HG03060 (cell line): Measurements from ENCODE around the gene PDLIM5.
"Not testable (repeated sequence)": the region's sequence is repeated elsewhere in the genome, so short reads cannot be mapped to it uniquely, and the experiment has no call there.

Experiments
- ATAC-seq: cut with Tn5 transposase; IDR thresholded peaks from one replicate; pipeline ENCODE4 v1.9.1; 2021; ENCODE audit warnings: low read depth, moderate number of reproducible peaks; ENCODE audit not compliant: unreplicated experiment

PDLIM5 gene

DNA sequence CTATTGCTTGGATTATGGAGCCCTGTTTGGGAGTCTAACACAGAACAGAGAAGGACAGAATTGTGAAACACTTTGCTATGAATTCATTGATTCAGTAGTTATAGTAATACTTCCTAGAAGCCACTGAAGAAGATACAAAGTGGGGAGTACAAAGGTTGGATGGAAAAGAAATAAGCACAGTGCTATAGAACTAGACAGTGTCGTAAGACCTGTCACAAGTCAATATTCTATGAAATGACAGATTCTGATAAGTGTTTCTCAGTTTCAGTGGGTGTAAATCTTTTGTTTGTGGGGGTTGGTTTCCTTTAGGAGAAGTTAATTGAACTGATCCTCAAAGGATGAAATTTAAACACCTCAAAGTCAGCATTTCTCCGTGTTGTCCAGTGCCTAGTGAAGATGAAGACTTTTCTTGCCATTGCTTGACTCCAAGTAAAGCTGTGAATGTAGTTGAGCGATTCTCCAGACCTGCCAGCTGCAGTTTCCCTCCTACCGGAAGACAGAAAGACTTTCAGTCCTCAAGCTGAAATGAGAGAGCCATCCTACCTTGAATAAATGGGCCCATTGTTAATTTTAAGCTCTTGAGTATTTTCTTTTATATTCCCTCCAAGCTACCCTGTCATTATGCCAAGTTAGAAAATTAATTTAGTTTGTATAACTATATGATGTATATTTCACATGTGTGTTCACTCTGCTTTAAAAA is 7.9 kb downstream of the PDLIM5 start:
- no peak for ATAC-seq

DNA sequence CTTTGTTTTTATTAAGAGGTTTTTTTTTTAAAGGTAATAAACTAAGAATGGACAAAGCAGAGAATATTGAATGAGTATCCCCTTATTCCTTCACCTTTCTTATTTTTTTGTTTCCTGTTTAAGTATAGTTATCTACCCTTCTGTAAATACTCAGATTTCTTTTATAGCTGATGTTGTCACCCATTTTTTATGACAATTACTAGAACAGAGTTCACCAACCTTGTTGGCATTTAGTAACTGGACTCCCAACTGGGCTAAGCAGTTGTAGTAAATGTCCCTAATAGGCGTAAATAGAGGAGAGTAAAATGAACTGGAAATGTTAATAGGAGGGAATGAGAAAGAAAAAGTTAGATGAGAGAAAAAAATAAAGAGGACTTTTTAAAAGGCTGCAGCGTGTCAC is 9.8 kb downstream of the PDLIM5 start:
- no peak for ATAC-seq

DNA sequence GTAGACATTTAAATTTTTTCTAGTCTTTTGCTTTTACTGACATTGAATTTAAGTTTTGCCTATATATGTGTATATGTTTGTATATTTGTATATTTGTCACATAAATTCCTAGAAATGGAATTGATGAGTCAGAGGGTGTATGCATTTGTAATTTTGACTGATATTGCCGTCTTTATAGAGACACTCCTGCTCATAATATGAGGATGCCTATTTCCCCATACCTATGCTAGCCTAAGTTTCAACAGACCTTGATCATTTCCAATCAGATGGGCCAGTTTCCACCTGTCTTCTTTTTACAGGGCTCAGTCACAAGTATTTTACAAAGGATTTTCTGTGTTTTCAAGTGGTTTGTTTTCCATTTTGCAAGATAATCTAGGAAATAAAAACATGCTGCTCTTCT is 10.8 kb downstream of the PDLIM5 start:
- no peak for ATAC-seq

DNA sequence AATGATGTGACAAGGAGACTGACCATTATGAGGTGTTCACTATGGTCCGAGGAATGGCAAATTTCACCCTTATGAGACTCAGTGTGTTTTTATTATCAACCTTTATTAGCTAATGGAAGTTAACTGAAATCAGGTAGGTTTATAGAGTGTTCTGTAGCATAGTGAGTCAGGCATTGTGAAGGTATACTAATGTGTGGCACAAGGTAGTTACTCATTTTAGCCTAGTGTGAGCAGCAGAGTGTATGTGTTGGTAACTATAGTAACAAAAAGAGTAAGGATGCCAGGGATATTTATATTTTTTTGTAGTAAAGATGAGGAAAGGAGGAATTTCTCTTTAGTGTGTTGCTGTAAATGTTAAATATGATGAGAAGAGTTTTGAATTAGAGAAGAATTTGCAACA is 12.0 kb downstream of the PDLIM5 start:
- ATAC-seq = no peak

DNA sequence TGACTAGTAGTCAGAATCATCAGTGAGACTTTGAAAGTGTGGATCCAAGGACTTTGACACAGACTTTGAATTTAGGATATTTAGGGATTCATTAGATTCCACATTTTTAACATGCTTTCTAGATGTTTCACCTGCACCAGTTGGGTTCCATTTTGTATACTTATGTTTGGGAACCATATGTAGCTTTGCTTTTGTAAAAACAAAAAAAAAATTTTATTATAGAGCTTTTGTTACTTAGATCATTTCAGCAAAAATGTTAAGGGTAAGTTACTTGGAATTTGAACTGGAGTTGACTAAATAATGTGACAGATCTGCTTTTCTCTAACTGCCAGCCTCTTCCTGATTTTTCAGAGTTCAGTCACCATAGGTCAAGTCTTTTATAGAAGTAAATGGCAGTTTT is 14.6 kb downstream of the PDLIM5 start:
- ATAC-seq = no peak

DNA sequence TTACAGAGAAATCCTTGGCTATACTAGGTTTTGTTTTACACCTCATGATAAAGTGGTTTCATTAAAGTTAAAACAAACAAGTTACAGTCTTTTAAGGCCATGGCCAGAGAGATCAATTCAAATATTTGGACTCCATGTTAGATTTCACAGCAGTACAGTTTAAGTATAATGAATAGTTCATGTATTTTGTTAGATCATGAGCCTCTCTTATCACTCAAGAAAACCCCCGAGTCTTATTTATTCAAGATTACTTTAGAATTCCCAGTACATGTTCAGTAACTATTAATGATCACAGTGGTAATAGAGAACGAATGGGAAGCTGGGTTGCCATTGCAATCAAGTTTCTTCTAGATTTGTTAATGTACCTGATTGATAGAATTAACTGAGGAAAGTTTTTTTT is 15.2 kb downstream of the PDLIM5 start:
- ATAC-seq = no peak

DNA sequence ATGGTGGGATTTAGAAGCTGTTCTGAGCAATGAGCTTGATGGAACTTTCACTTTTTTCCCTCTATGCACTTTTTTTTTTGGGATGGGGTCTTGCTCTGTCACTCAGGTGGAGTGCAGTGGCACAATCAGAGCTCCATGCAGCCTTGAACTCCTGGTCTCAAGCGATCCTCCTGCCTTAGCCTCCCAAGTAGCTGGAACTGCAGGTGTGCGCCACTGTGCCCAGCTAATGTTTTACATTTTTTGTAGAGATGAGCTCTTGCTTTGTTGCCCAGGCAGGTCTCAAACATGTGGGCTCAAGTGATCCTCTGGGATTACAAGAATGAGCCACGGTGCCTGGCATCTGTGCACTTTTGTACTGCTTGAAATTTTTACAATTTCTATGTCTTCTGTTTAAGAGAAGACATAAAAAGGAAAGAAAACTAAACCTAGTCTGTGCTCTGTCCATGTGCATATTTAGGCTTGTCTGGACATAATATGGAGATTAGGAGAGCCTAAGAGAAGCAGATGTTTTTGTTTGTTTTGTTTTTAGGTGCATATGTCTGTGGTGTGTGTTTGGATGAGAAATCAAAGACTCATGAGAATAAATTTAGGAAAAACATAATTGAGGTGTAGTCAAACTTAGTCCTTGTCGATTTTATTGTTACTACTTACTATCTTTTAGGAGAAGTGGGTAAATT is 16.5 kb downstream of the PDLIM5 start:
- no peak for ATAC-seq

DNA sequence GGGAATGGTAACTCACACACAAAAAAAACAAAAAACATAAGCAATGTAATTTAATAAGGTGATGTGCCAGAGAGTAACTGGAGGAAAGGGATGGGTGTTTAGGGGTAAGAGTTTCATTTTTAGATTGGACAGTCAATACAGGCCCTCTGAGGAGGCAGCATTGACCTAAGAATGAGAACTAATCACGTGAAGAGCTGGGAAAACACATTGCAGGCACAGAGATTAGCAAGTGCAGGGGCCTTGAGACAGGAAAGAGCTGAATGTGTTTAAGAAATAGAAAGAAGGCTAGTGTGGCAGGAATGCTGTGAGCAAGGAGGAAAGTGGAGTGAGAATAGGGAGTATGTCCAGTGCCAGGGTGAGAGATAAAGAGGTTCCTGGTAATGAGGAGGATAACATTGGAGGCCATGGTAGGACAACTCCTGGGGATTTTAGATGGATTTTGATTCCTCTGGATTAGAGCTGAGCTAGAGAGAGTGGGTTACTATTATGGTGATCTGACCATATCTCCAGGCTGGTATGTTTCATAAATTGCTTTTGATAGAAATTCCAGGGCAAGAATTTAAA is 17.6 kb downstream of the PDLIM5 start:
- no peak for ATAC-seq

DNA sequence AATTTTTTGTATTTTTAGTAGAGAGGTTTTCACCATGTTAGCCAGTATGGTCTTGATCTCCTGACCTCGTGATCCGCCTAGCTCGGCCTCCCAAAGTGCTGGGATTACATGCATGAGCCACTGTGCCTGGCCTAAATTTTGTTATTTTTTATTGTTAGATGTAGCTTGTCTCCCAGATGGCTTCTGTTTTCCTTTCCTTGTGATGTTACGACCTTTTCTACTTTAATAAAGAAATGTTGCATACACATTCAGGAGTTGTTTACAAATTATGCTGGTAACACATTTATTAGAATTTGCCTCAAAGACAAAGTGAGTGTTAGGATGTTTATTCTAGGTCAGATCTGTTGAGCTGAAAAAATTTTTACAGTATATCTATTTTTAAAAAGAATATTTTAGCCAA is 18.4 kb downstream of the PDLIM5 start:
- no peak for ATAC-seq

DNA sequence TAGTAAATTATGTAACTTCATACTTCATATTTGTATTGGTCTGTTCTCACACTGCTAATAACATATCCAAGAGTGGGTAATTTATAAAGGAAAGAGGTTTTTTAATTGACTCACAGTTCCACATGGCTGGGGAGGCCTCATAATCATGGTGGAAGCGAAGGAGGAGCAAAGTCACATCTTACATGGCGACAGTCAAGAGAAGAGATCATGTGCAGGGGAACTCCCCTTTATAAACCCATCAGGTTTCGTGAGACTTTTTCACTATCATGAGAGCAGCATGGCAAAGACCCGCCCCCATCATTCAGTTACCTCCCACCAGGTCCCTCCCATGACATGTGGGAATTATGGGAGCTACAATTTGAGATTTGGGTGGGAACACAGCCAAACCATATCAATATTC is 19.0 kb downstream of the PDLIM5 start:
- ATAC-seq = not testable (repeated sequence)

DNA sequence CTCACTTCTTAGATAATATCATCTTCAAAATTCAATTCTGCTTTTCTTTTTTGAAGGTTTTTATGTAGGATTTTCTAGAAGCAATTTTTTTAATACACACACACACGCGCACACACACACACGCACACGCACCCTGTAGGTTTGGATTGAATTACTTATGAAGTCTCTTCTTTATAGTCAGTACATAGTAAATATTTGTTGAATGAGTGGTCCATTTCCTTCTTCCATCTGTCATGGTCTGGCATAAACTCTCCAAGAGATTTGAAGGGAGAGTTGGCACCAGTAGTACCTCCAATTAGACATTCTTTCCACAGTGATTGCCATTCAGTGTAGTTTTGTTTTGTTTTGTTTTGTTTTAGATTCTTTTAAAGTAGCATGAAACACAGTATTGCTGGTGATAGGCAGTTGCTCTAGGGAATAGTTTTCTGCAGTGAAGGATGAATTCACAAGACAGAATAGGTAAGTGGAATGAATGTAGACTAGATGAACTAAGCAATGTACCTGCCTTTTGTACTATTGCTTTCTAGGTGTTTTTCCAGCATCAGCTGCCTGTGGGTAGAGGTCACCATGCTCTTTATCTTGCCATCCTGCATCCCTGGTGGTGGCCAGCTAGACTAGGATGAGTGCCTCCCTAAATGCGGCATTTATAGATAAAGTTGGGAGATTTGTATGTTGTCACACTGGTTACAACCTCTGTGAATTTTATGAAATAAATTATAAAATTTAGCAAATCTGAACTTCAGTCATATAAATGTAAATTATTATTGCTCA is 20.5 kb downstream of the PDLIM5 start:
- ATAC-seq = no peak

DNA sequence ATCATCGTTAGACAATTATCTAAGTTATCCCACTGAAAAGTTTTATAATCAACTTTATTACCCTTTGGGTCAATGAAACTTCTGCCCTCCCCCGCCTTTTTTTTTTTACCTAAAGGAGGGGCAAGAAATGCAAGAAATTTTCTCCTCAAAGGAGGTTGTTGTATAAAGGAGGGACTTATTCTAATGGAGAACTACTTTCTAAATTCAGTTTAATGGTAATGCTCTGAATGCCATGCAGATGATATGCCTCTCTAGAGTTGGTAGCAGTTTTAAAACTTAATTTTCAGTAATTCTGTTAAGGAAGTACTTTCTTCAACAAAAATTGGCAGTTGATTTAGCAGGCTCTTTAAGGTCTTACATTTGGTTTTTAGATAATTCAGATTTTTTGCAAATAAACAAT is 23.3 kb downstream of the PDLIM5 start:
- no peak for ATAC-seq

DNA sequence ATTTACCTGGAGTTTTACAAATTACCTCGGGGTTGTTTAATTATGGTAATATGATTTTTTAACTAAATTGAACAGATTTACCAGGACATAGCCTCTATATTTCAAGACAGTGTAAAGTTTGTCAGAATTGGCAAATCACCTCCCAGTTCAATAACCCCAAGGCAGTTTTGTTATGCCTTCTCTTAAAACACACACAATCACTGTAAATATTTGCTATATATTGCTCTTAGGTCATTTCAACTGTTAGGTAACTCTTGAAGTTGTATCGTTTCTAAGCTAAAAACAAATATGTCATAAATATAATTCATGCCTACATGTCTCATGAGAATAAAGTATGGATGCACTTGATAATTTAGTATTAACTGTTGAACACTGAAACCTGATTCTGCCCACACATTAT is 24.1 kb downstream of the PDLIM5 start:
- no peak for ATAC-seq

DNA sequence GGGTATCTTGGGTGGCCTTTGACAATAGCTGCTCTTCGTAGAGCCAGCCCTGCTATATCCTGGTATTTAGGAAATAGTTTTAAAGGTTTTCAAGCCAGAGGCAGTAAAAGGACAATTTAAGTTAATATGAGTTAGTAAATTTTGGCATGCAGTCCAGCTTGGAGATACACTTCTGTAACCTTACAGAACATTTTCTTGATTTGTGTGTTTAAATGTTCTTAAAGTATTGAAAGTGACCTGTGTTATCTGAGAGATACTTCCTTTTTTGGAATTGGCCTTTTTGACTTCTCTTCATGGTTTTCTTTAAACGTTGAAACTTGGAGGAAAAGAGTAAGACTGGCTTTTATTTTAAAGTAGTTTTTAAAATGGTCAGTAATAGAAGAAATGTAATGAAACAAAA is 25.5 kb downstream of the PDLIM5 start:
- no peak for ATAC-seq

DNA sequence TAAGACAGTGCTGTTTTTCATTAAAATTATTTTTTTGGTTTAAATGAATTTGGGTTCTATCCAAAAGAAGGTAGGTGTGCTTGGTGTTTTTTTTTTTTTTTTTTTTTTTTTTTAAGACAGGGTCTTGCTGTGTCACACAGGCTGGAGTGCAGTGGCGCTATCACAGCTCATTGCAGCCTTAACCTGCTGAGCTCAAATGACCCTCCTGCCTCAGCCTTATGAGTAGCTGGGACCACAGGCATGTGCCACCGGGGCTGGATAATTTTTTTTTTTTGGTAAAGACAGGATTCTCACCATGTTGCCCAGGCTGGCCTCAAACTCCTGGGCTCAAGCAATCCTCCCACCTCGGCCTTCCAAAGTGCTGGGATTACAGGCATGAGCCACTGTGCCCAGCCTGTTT is 27.1 kb downstream of the PDLIM5 start:
- not testable (repeated sequence) for ATAC-seq

DNA sequence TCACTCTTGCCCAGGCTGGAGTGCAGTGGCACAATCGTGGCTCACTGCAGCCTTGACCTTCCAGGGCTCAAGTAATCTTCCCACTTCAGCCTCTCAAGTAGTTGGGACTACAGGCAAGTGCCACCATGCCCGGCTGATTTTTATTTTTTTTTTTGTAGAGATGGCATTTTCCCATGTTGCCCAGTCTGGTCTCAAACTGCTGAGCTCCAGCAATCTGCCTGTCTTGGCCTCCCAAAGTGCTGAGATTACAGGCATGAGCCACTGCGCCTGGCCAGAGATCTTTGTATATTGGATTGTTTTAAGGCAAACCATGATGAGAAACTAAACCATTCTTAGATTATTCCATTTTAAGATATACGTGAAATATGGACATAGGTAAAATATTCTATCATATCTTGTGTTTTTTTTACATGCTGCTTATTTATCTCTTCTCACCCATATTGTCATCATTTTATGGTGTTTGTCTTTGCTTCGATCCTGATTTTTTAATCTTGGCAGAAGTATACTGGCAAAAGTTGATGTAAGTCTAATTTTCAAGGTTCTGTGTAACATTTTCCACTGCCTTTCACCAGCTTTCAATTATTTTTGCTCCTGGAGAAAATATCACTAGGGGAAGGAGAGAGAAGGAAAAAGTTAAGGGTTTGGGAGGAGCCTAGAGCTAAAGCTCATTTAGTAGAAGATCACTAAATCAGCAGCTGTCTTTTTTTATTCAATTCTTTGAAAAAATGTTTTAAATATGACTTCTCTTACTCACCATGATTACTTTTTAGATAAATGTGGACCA is 27.8 kb downstream of the PDLIM5 start:
- ATAC-seq = no peak

DNA sequence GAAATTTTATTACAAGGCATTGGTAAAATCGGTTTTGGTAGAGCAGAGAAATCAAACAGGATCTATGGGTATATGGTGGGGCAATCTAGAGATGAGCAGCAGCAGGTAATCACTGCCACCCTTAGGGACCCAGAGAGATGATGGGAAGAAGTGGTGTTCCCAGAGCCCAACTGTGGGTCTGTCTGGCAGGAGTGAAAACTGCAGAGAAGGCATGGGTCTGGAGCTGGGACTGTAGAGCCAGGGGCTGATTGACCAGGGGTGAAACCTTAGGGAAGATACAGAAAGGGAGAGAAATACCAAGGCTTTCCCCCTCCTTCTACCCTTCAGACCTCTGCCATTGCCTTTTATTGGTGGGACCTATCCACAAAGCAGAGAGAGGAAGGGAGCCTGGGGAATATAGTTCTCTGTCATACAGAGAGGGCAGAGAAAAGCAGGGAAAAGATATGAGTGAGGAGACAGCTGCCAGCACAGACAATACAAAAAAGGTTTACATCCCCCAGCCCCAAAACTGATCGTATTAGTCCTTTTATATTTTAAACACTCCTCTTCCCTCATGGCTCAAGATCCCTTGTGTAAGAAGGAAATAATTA is 28.7 kb downstream of the PDLIM5 start:
- ATAC-seq = no peak

DNA sequence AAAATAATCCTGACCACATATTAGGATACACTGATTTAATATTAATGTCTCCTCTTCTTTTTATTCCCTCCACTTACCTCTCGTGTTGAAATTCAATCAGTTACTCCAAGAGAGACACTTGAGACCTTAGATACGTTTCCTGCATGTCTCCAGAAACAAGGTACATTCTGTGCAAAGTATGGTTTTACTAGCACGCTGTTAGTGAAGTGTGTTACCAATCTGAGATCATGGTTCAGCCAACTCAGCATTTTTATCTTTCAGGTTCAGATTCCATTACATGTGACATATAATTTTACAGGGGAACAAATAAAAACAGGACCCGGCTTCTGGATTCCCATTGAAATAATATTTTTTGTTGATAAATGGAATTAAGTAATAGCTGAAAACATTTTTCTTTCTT is 32.2 kb downstream of the PDLIM5 start:
- ATAC-seq = no peak

DNA sequence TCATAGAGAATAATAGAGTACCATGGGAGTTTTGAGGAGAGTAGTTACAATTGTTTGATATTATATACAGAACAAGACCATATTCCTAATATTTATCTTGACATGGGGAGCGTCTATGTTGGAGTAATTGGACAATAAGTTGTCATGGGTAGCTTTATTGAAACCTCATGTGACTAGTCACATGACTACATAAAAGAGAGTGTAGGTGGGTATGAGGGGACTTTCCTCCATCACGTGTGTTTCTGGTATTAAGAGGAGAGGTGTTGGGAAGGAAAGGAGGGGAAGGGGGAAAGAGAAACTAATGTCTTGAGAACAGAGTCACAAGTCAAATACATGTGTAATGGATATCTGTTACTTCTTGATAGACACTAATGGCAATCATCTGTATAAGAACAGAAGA is 33.1 kb downstream of the PDLIM5 start:
- no peak for ATAC-seq

DNA sequence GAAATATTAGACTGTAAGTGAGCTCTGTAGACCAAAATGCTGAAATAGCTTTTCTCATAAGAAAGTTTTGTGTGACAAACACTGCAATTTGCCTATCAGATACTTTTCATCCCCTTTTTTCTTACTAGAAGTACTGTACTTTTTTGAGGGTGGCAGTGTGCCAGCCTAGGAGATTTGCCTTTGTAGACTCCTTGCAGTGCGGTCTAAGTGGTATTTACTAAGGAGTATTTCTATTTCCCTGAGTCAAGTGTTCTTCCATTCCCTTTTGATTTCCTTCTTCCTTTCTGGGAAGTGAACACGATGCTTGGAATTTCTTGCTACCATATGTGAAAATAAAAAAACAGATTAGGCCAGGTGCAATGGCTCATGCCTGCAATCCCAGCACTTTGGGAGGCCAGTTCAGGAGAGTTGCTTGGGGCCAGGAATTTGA is 34.6 kb downstream of the PDLIM5 start:
- no peak for ATAC-seq
